A204.1 (cell line): ENCODE data around the gene CASP7.
A peak's percentile ranks its signal among the peaks of the same experiment; 100 is the strongest.
"Not testable (repeated sequence)": the region's sequence is repeated elsewhere in the genome, so short reads cannot be mapped to it uniquely, and the experiment has no call there.

ENCODE experiments used
- FAIRE-seq: peaks from 2 replicates; lab custom pipeline; 2012; peaks lifted over from hg19 to GRCh38; lab: Jason Lieb, UNC

The CASP7 gene

DNA sequence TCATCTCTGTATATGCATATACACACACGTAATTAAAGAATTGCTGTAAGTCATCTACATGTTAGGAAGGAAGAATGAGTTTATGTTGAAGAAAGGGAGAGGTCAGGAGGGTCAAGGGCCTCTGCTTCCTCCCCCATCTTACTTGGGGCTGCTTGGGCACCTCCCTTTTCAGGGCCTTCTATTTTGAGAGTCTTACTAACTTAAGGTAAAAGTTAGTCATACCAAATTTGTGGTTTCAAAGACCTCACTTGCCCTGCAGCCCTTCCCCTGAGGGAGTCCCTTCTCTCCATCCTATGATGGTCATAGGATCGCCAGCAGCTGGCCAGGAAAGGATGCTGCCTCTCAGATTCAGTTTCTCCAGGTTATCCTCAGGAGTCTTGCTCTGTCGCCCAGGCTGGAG, 74.4 kb downstream of the CASP7 start:
- FAIRE-seq: no peak

GRCh38 chr10:113754768-113755167, 75.1 kb downstream of the CASP7 start:
- no peak for FAIRE-seq

DNA sequence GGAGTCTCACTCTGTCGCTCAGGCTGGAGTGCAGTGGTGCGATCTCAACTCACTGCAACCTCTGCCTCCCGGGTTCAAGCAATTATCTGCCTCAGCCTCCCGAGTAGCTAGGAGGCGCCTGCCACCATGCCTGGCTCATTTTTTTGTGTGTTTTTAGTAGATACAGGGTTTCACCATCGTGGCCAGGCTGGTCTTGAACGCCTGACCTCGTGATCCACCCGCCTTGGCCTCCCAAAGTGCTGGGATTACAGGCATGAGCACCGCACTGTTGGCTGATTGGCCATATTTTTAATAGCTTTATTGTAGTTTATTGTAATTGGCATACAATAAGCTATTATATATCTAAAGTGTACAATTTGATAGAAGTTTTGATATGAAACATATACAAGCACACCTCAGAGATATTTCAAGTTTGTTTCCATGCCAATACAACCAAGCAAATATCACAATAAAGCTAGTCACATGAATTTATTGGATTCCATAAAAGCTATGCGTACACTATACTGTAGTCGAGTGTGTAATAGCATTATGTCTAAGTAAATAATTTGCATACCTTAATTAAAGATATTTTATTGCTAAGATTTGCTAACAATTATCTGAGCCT, 77.3 kb downstream of the CASP7 start:
- no peak for FAIRE-seq

DNA sequence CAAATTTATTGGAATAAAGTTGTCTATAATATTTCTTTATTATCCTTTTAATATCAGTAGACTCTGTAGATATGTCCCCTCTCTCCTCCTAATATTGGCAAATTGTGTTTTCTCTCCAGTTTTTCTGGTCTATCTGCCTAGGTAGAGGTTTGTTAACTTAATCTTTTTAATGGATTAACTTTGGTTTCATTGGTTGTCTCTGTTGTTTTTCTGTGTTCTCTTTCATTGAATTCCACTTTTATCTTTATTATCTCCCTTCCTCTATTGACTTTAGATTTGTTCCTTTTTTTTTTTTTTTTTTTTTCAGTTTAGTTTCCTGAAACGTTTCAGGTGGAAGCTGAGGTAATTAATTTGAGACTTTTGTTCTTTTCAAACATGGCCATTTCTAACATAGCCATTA, 82.4 kb downstream of the CASP7 start:
- peak; percentile 29 for FAIRE-seq

DNA sequence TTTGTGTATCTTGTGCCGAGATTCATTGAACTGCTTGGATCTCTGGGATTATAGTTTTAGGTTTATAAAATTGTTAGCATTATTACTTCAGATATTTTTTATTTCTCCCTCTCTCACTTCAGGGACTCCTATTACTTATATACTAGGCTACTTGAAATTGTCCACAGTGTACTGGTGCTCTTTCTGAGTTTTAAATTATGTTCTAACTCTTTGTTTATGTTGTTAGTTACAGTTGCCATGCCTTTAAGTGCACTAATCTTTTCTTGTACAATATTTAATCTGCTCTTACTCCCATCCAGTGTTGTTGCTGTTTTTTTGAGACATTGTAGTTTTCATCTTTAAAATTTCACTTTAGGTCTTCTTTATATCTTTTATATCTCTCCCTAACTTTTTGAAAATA, 84.9 kb downstream of the CASP7 start:
- no peak for FAIRE-seq

GRCh38 chr10:113765910-113766309, 86.2 kb downstream of the CASP7 start:
- no peak for FAIRE-seq

DNA sequence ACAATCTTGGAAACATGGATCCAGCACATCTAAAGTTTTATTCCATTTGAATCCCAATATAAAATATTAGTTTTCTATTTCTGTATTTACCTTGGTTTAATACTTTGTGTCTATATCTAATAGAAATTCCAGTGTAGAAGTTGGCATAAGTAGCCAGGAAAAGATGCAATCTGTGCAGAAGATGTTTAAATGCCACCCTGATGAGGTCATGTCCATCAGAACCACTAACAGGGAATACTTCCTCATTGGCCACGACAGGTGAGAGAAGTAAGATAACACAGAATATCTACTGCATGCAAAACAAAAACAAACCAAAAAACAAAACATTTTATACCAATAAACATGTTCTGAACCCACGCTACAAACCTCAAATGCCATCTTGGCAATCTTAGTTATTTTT, 87.5 kb downstream of the CASP7 start:
- FAIRE-seq: no peak

GRCh38 chr10:113770346-113770745, 90.6 kb downstream of the CASP7 start:
- FAIRE-seq: no peak

DNA sequence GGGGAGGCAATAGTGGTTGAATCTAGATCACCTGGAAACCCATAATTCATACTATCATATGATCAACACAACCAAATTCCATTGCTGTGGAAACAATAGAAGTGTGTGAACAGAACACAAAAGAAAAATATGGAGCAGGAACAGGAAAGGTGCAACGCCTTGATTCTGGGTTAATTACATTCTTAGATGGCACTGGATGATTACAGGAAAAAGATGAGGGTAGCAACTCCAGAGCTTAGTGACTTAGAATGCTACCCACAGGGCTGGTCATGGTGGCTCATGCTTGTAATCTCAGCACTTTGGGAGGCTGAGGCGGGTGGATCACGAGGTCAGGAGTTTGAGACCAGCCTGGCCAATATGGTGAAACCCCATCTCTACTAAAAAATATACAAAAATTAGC, 91.4 kb downstream of the CASP7 start:
- FAIRE-seq: not testable (repeated sequence)

- no peak for FAIRE-seq
Observed at GRCh38 chr10:113775686-113776294, 96.1 kb downstream of the CASP7 start.

DNA sequence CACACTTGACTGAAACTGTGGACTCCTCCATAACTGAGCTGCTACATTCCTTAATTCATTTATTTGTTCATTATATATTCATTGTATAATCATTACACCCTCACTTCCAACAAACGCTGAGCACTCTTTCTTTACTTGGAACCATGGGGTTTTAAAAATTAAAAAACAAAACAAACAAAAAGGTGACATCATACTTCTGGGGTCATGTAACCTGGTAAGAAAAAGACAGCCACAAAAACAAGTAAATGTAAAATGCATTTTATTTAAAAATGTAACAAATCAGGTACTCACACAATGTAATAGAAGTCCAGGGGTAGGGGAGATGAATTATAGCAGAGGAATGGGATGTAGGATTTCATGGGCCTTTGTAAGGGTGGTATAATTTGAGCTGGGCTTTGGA, 96.8 kb downstream of the CASP7 start:
- FAIRE-seq: no peak
